Tongue (tissue), 2 donors: Measurements from ENCODE around the gene ADAM11. TPM values are rescaled to one million over a fixed set of nuclear protein-coding genes. Genes with fewer than 3 reads are reported as not detected.

Experiments used
- DNase-seq: peaks from one replicate; pipeline ENCODE4 v3.0.0-alpha.2; 2015
- total RNA-seq: library from RNA; depleted of rRNA; stranded (reverse); fragments of >200 nt; gene quantifications from one replicate; pipeline ENCODE4 v1.2.3, GENCODE V29; 2014

ADAM11 gene
- total RNA-seq, 1 donor from 2014 or later: 0.72 TPM

DNA sequence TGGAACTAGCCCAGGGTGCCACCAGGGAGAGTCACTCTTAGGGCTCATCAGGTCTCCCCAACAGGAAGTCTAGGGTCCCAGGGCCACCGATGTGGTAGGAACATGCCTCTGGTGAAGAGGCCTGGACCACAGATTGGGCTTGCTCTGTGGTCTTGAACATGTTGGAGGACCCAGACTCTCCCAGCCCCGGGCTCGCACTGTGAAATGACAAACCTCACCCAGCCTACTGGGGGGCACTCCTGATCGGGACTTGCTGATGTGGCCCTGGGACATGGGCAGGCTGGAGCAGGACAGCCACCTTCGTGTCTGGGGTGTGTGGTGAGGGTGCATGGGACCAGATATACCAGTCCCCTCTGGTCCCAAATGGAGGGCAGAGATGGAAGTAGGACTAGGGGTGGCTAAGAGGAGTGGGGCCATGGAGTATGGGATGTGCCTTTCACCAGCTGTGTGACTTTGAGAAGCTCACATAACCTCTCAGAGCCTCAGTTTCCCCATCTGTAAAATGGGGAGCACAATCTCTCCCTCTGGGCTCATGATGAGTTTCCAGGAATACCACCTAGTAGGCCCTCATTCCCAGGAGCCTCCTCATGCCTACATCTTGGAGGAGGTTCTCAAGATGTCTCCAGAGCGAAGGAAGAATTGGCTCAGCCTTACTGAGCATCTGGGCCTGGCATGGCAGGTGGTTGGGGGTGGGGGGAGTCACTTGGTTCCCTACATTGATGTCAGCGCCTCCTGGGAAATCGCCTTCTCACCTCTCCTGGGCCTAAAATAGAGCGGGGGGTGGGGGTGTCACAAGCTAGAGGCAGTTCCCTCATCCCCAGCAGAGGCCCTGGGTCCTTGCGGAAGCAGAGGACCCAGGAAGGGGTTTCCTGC is 1.5 kb upstream of the ADAM11 start:
- no peak for DNase-seq

DNA sequence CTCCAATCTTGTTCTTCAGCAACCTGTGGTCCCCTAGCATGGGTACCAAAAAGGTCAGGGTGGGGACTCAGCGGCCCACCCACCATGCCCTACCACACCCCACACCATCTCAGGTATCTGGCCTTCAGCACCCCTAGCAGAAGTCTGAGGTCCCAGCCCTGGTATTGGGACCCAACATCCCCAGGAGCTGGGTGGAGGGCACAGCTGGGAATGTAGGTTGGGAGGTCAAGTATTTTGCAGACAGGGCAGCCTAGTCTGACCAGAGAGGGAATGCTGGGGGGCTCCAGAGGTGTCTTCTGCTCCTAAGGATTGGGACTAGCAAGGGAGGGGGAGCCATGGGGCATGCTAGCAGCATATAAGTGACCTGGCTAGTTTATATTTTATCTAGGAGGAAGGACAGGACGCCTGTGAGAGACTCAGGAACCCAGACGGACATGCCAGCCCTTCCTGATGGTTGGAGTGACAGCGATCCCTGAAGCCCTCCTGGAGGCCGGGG is 822 bp upstream of the ADAM11 start:
- DNase-seq: no peak

DNA sequence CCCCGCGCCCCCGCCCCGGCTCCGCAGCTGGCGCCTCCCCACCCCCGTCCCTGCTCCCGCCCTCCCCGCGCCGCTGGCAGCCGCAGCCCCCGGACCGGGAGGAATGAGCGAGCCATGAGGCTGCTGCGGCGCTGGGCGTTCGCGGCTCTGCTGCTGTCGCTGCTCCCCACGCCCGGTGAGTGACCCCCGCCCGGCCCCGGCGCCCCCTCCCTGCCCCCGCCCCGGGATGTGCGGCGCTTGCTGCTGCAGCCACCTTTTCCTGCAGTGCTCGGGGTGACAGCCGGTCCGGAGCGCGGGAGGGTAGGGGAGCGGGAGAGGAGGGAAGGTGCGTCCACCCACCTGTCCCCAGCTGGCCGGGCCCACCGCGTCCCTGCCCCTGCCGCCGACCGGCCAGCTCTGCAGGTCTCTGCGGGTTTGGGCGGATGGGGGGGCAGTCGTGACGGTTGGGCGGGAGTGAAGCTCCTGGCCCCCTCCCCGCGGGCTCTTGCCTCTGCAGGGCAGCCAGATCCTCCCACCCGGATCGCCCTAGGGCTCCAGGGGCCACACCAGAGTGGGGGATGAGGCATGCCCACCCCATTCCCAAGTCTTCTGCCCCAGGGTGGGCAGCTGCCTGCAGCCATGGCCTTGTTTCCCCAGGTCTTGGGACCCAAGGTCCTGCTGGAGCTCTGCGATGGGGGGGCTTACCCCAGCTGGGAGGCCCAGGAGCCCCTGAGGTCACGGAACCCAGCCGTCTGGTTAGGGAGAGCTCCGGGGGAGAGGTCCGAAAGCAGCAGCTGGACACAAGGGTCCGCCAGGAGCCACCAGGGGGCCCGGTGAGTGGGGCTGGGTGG is 513 bp downstream of the ADAM11 start:
- DNase-seq: no peak

DNA sequence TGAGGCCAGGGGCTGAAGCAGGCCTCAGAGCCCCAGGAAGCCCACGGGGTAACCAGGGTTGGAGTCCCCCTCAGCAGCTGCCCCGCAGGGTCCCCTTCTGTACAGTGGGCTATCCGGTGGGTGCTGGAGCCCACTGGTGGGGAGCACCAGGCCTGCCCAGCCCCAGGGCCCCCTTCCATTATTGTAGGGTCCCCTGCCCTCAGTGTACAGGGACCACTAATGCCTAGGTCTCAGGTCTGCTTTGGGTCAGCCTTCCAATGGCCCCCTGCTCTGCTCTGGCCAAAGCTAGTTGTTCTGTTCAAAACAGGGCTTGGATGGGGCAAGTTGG is 1.1 kb downstream of the ADAM11 start:
- no peak for DNase-seq

DNA sequence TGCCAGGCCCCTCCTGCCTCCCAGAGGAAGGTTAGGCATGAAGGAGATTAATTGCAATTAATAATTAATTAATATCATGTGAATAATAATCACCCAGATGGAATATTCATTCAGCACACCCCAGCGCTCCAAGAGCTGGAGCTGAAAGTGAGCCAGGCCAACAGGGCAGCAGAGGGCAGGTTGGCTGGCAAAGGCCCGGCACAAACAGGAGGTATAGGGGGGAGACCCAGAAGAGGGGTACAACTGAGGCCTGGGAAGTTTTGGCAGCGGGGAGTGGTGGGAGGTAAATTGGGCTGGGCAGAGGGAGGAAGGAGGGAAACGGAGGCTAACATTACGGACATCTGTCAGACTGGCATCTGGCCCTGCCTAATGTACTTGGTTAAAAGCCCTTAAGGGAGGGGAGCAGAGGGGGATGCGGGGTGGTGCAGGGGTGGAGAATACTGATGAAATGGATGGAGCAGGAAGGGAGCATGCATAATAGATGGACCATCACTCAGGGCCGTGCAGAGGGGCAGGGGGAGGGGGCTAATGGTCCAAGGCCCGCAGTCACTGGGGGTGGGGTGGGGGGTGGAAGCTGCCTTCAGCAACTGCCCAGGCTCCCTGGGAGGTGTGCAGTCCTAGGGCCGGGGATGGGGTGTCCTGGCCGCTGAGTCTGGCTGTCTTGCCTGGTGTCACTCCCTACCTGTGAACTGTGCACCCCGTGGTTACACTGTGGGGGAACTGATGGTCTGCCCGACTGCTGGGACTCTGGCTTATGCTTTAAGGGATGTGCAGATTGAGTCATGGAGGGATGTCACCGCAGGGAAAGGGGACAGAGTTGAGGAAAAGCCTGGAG is 1.9 kb downstream of the ADAM11 start:
- no peak for DNase-seq

DNA sequence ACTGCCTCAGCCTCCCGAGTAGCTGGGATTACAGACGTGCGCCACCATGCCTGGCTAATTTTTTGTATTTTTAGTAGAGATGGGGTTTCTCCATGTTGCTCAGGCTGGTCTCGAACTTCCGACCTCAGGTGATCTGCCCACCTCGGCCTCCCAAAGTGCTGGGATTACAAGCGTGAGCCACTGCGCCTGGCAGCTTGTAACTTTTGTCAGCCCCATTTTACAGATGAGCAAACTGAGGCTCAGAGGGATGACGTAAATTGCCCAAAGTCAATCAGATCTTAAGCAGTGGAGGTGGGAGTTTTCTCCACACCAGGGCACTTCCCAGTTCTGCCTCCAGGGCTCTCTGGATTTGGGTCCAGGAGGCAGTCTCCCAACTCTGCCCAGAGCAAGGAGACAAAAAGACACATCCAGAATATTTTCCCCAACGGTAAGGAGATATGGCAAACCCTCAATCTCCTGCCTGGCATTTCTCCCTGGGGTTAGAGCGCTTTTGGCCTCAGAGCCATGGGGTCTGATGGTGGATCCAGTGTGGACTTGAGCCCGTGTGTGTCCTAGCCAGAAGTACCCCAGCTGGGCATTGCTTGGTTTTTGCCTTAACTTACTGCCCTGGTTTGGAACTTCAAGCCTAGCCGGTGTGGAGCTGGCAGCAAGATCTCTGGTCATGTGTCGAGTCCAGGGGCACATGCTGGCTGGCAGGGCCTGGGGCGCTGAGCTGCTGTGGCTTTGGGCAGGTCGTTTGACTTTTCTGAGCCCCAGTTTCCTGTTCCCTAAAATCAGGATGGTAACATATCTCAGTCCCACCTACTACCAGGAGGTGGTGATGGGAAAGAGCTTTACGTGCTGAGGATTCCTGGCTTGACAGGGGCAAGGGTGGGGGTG is 3.4 kb downstream of the ADAM11 start:
- no peak for DNase-seq

DNA sequence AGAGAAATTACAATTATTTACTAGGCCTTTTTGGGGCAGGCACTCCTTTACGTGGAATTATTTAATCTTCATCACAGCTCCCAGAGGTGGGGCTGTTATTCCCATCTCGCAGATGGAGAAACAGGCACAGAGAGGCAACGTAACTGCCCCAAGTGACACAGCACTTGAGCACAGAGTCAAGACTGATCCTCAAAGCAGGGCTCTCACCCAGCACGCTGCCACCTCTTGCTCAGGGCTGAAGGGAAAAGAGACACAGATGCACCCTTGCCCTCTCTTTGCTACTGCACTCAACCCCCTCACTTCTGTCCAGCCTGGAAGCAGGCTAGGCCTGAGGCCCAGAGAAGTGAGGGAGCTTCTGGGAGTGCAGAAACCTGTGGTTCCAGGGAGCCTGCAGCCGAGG is 4.4 kb downstream of the ADAM11 start:
- DNase-seq: no peak

DNA sequence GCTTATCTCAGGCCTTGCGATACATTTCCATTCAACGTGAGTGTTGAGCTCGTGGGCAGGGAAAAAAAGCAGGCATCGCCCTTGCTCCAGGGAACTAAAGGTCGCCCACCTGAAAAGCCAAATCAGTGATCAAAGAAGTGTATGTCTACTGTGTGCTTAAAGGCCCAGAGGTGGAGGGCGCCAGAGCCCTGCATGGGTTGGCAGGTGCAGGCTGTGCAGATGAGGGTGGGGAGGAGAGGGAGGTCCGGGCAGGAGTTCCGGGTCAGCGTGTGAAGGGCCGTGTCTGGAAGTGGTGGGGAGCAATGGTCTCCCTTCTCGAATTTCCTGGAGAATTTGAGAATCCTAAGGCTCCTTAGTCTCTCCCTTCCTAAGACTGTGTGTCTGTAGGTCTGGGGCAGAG is 7.2 kb downstream of the ADAM11 start:
- no peak for DNase-seq

DNA sequence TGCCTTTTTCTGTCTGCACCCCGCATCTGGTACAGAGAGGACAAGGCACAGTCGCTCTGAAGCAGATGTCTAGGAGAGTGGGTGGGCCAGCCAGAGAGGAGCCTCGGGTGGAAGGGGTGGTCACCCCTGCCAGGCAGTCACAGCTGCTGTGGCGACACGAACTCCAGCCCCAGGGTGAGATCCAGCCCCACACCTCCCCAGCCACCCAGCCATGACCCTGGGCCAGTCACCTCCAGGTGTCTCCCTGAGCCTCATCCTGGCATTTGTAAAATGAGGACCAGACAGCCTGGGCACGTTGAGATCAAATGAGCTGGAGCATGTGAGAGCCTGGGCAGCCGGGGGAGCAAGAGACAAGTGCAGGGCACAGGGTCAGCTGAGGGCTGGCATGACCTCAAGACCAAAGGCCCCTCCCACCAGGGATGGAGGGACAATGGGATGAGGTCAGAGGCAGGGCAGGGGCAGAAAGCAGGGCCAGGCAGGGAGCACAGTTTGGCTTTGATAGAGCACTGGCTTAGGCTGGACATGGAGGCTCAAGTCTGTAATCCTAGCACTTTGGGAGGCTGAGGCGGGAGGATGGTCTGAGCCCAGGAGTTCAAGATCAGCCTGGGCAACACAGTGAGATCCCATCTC is 7.7 kb downstream of the ADAM11 start:
- DNase-seq: no peak

DNA sequence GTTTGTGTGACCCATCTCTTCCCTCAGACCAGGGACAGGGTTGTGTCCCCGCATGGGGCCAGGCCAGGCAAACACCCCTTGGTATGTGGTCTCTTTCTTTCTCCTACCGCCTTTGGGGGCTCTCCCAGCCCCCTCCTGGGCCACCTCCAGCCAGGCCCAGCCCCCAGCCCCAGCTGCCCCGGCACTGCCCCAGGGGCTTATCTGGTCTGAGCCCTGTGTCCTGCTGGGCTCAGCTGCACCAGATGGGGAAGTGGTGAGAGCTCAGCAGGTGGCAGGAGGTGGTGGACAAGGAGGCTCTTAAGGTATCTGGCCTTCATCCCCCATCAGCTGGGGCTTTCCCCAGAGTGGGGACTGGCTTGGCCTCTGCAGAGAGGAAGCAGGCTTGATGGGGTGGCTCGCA is 8.7 kb downstream of the ADAM11 start:
- no peak for DNase-seq

DNA sequence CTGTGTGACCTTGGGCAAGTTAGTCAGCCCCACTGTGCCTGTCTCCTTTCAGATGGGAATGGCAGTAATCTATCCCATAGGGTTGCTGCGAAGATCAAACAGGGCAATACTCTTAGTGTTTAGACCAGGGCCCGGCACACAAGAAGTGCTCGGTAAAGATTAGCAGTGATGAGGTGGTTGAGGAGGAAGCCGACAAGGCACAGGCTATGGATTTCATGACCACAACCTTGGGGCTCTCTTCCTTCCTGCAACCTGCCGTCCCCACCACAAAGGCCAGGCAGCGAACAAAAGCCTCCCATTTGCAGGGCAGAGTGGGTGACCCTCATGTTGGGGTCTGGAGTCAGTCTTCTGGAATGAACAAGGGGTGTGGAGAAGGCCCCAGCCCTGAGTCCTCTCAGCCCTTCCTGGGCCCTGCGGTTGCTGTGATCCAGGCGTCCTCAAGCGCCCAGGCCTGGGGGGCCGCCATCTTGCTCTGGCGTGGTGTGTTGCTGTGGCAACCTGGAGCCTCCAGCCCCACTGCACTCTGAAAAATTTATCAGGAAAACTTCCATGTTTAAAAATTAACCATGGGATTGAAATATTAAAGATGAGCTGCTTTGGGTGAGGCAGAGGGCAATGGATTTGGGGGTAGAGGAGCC is 9.8 kb downstream of the ADAM11 start:
- no peak for DNase-seq

DNA sequence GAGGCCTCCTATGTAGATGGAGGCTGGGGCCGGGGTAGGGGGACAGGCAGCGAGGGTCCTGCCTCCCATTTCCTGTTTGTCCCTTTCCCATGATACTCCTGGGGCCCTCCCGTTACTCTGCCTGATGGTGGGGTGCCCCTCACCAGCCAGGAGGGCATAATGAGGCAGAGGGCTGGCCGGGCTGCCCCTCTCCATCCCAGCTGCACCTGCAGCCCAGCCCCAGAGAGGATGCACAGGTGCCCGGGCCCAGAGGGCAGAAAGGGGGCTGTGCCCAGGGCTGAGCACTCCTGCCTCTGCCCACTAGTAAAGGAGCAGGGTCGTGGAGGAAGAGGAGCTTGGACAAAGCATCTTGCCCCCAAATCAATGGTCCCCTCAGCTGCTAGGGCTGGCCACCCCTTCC is 10.4 kb downstream of the ADAM11 start:
- no peak for DNase-seq

DNA sequence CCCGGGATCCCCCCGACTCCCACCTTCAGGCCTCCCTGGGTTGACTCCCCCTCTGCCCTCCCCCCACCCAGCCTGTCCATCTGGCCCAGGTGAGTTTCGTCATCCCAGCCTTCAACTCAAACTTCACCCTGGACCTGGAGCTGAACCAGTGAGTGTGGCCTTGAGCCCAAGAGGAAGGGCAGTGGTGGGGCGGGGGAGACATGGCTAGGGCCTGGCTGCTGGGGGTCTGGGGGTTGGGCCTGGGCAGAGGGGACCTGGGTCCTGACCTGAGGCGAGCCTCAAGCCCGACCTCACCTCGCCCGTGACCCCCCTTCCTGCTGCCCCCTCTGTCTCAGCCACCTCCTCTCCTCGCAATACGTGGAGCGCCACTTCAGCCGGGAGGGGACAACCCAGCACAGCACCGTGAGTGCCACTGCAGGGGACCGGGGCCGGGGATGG is 10.9 kb downstream of the ADAM11 start:
- DNase-seq: no peak

DNA sequence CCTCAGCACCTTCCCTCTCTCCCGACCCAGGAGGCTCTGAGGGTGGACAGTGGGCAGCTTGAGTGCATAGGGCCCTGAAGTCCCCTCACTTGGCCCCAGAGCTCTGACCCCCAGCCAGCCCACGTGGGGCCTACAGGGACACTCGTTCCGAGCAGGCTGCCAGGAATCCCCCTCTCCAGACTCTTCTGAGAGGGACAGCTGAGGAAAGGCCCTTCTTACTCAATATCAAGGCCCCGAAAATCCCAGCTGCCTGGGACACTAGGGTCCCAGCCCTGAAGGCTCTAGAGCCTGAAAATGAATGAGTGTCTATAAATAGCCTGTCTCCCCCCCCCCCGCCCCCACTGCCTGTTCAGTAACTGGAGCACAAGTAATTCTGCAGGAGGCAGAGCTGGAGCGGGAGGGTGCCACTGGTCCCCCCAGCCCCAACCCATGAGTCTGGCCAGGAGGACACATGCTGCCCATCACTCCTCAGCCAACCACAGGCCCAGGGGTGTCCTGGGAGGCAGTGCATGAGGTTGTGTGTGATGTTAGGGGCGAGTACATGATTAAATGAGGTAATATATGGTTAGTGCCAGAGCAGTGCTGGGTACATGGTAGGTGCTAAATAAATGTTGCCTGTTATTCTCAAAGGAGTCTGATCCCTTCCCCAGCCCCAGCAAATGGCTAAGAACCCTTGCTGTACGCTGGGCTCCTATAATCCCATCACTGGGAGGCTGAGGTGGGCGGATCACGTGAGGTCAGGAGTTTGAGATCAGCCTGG is 11.6 kb downstream of the ADAM11 start:
- DNase-seq: peak; percentile 54

DNA sequence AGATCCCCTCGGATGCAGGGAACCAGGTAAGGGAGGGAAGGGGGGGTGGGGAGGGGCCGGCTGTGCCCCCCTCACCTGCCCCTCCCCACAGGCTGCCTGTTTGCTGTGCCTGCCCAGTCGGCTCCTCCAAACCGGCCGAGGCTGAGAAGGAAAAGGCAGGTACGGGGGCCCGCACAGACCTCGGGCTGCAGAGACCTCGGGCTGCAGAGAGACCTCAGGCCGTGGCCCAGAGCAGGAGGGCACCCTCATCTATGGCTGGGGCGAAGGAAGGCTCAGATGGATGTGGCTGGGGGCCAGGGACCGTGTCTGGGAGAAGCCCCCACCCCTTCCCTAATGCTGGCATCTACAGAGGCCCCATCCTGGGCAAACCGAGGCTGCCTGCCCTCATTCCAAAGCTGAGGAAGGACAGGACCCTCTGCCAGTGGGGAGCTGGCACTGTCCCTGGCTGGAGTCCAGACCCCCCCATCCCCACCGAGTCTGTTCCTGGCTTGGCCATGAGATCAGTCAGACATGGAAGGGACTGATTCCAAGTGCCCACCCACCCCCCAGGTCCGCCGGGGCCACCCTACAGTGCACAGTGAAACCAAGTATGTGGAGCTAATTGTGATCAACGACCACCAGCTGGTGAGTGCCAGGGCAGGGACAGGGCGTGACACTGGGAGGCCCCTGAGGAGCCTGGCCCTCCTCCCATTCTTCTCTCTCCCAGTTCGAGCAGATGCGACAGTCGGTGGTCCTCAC is 13.7 kb downstream of the ADAM11 start:
- DNase-seq: peak; percentile 56

DNA sequence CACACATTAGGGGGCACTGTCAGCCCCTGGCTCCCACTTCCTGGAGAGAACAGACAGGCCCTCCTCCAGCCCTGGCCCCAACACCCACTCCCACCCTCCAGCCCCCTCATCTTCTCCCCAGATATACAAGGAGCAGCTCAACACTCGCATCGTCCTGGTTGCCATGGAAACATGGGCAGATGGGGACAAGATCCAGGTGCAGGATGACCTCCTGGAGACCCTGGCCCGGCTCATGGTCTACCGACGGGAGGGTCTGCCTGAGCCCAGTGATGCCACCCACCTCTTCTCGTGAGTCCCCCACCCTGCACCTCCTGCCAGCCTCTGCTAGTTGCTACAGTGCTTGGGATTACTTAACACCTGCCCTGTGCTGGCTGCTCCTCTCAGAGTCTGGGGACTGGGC is 14.4 kb downstream of the ADAM11 start:
- DNase-seq: no peak

DNA sequence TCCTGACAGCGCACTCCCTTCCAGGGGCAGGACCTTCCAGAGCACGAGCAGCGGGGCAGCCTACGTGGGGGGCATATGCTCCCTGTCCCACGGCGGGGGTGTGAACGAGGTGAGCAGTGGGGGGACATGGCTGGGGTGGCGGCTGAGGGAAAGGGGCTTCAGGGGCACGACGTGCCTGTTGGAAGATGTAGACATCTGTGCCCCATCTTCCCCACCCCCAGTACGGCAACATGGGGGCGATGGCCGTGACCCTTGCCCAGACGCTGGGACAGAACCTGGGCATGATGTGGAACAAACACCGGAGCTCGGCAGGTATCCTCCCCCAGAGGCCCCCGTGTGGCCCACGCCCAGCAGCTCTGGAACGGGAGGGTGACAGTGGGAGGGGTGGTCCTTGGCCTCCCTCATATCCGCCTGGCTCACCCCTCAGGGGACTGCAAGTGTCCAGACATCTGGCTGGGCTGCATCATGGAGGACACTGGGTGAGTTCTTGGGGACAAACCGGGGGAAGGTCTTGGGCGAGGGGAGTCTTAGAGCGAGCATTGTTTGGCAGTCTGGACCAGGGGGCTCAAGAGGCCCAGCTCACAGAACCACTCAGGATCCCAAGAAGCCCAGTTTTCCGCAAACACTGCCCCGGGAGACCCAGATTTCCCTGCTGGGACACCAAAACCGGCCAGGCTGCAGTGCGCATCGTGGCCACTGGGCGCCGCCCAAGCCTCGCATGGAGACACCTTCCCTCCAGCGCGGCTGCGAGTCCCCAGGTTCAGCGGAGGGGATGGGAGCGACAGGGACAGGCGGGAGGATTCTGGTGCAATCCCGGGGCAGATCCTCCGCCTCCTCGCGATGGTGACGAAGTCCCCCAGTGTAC is 15.7 kb downstream of the ADAM11 start:
- DNase-seq: peak; percentile 93
